ENCODE data around the gene PCDHGA8.

GRCh38 chr5:141354900-141355469 lies 37.4 kb upstream of the PCDHGA8 start, which contains the start of gene PCDHGA4:
- TF ChIP-seq CTCF (IDR thresholded peaks at IDR 0.05 in 2 of 3, conservative IDR thresholded peaks at IDR 0.05 in 1 of 3; ENCODE audit: borderline replicate concordance in 1 of 3, insufficient read depth in 1 of 3, low read depth in 2 of 3, low read length in 2 of 3): peak; percentile 32 to 58 (median 48); a peak in 4 of 6 replicates
- TF ChIP-seq RAD21 (IDR thresholded peaks at IDR 0.05; ENCODE audit: low read depth): peak; percentile 42
- no peak for TF ChIP-seq CEBPB (IDR thresholded peaks at IDR 0.05; ENCODE audit: low read depth)
- no peak for TF ChIP-seq MAX (IDR thresholded peaks at IDR 0.05)
- no peak for TF ChIP-seq POLR2A (IDR thresholded peaks at IDR 0.05; ENCODE audit: borderline replicate concordance, extremely low read depth, insufficient read depth, insufficient read length)
- no peak for TF ChIP-seq SIN3A (IDR thresholded peaks at IDR 0.05; ENCODE audit: low read depth)
- TF ChIP-seq POLR2AphosphoS5 (IDR thresholded peaks at IDR 0.05; ENCODE audit: low read depth, low read length): no peak

All from HCT116 (cell line).